ENCODE results near the gene SETD4. TPM values are rescaled to one million over a fixed set of nuclear protein-coding genes. Genes with fewer than 3 reads are reported as not detected.

Gene SETD4
- polyA plus RNA-seq, 1 experiment, result 13.7 TPM

GRCh38 chr21:36073181-36073580, 12.9 kb upstream of the SETD4 start:
- CTCF ChIA-PET, result interaction anchor here (1.8 kb wide), 1 partner anchor 11 kb away, joined by 4 read pairs; no protein-coding TSS in a partner anchor
- Histone ChIP-seq H3K4me3 (ENCODE audit: low read depth, low read length) (no peak overlapping the region), H3K27me3 (ENCODE audit: control insufficient read depth, insufficient read depth, low read length) (no peaks in the 10 kb centered on the region), H3K36me3 (ENCODE audit: control insufficient read depth, insufficient read depth, low read length) (peaks cover 6% of the 10 kb centered on the region)
- no peak for DNase-seq (ENCODE audit: low read depth)
- POLR2A ChIA-PET, result no interaction called here
- no peak for TF ChIP-seq CTCF (IDR thresholded peaks at IDR 0.05; ENCODE audit: insufficient read depth, low read depth, low read length)

GRCh38 chr21:36072453-36073162, 12.3 kb upstream of the SETD4 start:
- TF ChIP-seq CTCF (IDR thresholded peaks at IDR 0.05; ENCODE audit: insufficient read depth, low read depth, low read length), result no peak
- H3K4me3 ChIP-seq (ENCODE audit: low read depth, low read length), result no peak overlapping the region
- no peaks in the 10 kb centered on the region for H3K27me3 ChIP-seq (ENCODE audit: control insufficient read depth, insufficient read depth, low read length)
- POLR2A ChIA-PET, result no interaction called here
- CTCF ChIA-PET, result interaction anchor here (1.0 kb wide), 1 partner anchor 12 kb away, joined by 3 read pairs; no protein-coding TSS in a partner anchor
- no peak for DNase-seq (ENCODE audit: low read depth)
- H3K36me3 ChIP-seq (ENCODE audit: control insufficient read depth, insufficient read depth, low read length), result peaks cover 6% of the 10 kb centered on the region

GRCh38 chr21:36070999-36071398, 10.7 kb upstream of the SETD4 start:
- DNase-seq (ENCODE audit: low read depth), result no peak
- ChIA-PET CTCF (interaction anchor here (0.9 kb wide), 1 partner anchor 46 kb away, joined by 4 read pairs; no protein-coding TSS in a partner anchor), POLR2A (no interaction called here)
- TF ChIP-seq CTCF (IDR thresholded peaks at IDR 0.05; ENCODE audit: insufficient read depth, low read depth, low read length), result no peak
- H3K27me3 ChIP-seq (ENCODE audit: control insufficient read depth, insufficient read depth, low read length), result no peaks in the 10 kb centered on the region
- H3K36me3 ChIP-seq (ENCODE audit: control insufficient read depth, insufficient read depth, low read length), result peaks cover 6% of the 10 kb centered on the region
- no peak overlapping the region for H3K4me3 ChIP-seq (ENCODE audit: low read depth, low read length)

GRCh38 chr21:36069713-36070583, 9.6 kb upstream of the SETD4 start, which contains the start of gene CBR1:
Gene CBR1, plus strand, starts transcription at chr21:36070024. Its CDS starts 92 bp downstream, at chr21:36070116.
- peak within 1 kb of the TSS; percentile 87 for H3K4me3 ChIP-seq (ENCODE audit: low read depth, low read length)
- peak; percentile 64 for DNase-seq (ENCODE audit: low read depth)
- H3K36me3 ChIP-seq (ENCODE audit: control insufficient read depth, insufficient read depth, low read length), result peaks cover 6% of the 10 kb centered on the region
- no peak for TF ChIP-seq CTCF (IDR thresholded peaks at IDR 0.05; ENCODE audit: insufficient read depth, low read depth, low read length)
- H3K27me3 ChIP-seq (ENCODE audit: control insufficient read depth, insufficient read depth, low read length), result no peaks in the 10 kb centered on the region
- CTCF ChIA-PET, result interaction anchor here (0.7 to 0.8 kb wide), 3 partner anchors 24 to 138 kb away, joined by 3 read pairs; no protein-coding TSS in a partner anchor
- POLR2A ChIA-PET, result interaction anchor here (1.0 kb wide), 1 partner anchor 10 kb away, joined by 13 read pairs; the partner anchor contains the start of gene SETD4
